H9 (cell line): ENCODE results near the gene DMXL1. TPM values are rescaled to one million over a fixed set of nuclear protein-coding genes. Genes with fewer than 3 reads are reported as not detected.

ENCODE experiments used
- DNase-seq: peaks from one replicate; pipeline ENCODE4 v3.0.0-alpha.2; 2017
- H2AFZ ChIP-seq: one replicate; pipeline ENCODE4 v1.6.1; 2013; ENCODE audit warnings: mild to moderate bottlenecking, low read length, control low read depth, moderate library complexity
- H2AK5ac ChIP-seq: 2 replicates; pipeline ENCODE4 v1.6.1; 2013; ENCODE audit warnings: low read length, control low read depth, mixed read lengths; ENCODE audit not compliant: insufficient read length
- H2BK120ac ChIP-seq: one replicate; pipeline ENCODE4 v1.6.1; 2013; ENCODE audit warnings: low read depth, mild to moderate bottlenecking, low read length, control low read depth, inconsistent platforms; ENCODE audit not compliant: poor library complexity, severe bottlenecking
- H2BK12ac ChIP-seq: 2 replicates; pipeline ENCODE4 v1.6.1; 2013; ENCODE audit warnings: low read length, control low read depth, mixed read lengths, low read depth; ENCODE audit not compliant: insufficient read length
- H2BK15ac ChIP-seq: 2 replicates; pipeline ENCODE4 v1.6.1; 2013; ENCODE audit warnings: low read depth, low read length, control low read depth
- H2BK20ac ChIP-seq: one replicate; pipeline ENCODE4 v1.6.1; 2013; ENCODE audit warnings: low read depth, mild to moderate bottlenecking, low read length, control low read depth, inconsistent platforms; ENCODE audit not compliant: poor library complexity, severe bottlenecking
- H2BK5ac ChIP-seq: 2 replicates; pipeline ENCODE4 v1.6.1; 2013; ENCODE audit warnings: low read length, control low read depth, mixed read lengths; ENCODE audit not compliant: insufficient read length
- H3K14ac ChIP-seq: 2 replicates; pipeline ENCODE4 v1.6.1; 2013; ENCODE audit warnings: low read length, control low read depth; ENCODE audit not compliant: insufficient read depth
- H3K18ac ChIP-seq: 2 replicates; pipeline ENCODE4 v1.6.1; 2013; ENCODE audit warnings: low read depth, mild to moderate bottlenecking, mixed read lengths, low read length, control low read depth; ENCODE audit not compliant: insufficient read length
- H3K23ac ChIP-seq: 2 replicates; pipeline ENCODE4 v1.6.1; 2013; ENCODE audit warnings: low read length, control low read depth, mixed read lengths, low read depth; ENCODE audit not compliant: insufficient read length
- H3K23me2 ChIP-seq: 2 replicates; pipeline ENCODE4 v1.6.1; 2013; ENCODE audit warnings: low read depth, mild to moderate bottlenecking, mixed read lengths, low read length, control low read depth; ENCODE audit not compliant: insufficient read length, poor library complexity, severe bottlenecking
- H3K27ac ChIP-seq: 2 replicates; pipeline ENCODE4 v1.5.1; 2013; ENCODE audit warnings: low read length, control low read depth, mixed read lengths, low read depth; ENCODE audit not compliant: insufficient read length
- H3K27me3 ChIP-seq: 2 replicates; pipeline ENCODE4 v1.6.1; 2013; ENCODE audit warnings: low read length, control low read depth, inconsistent platforms; ENCODE audit not compliant: insufficient read depth
- H3K4ac ChIP-seq: 2 replicates; pipeline ENCODE4 v1.6.1; 2013; ENCODE audit warnings: low read depth, mild to moderate bottlenecking, control low read depth, inconsistent platforms, low read length, moderate library complexity
- H3K4me1 ChIP-seq: 2 replicates; pipeline ENCODE4 v1.6.1; 2013; ENCODE audit warnings: low read length, control low read depth, inconsistent platforms; ENCODE audit not compliant: insufficient read depth
- H3K4me2 ChIP-seq: 2 replicates; pipeline ENCODE4 v1.6.1; 2013; ENCODE audit warnings: low read length, control low read depth, mixed read lengths; ENCODE audit not compliant: insufficient read length, insufficient read depth
- H3K56ac ChIP-seq: 2 replicates; pipeline ENCODE4 v1.6.1; 2013; ENCODE audit warnings: low read depth, mild to moderate bottlenecking, mixed read lengths, low read length, control low read depth; ENCODE audit not compliant: insufficient read length
- H3K79me1 ChIP-seq: 2 replicates; pipeline ENCODE4 v1.6.1; 2013; ENCODE audit warnings: low read depth, mild to moderate bottlenecking, moderate library complexity, low read length, control low read depth, inconsistent platforms; ENCODE audit not compliant: insufficient read depth, poor library complexity, severe bottlenecking
- H3K79me2 ChIP-seq: 2 replicates; pipeline ENCODE4 v1.6.1; 2013; ENCODE audit warnings: low read length, control low read depth, inconsistent platforms; ENCODE audit not compliant: insufficient read depth
- H3K9ac ChIP-seq: 2 replicates; pipeline ENCODE4 v1.6.1; 2013; ENCODE audit warnings: low read length, control low read depth, mixed read lengths; ENCODE audit not compliant: insufficient read length; ENCODE audit errors: extremely low read depth
- H3K9me3 ChIP-seq: one replicate; pipeline ENCODE4 v1.6.1; 2013; ENCODE audit warnings: low read depth, low read length, inconsistent platforms; ENCODE audit not compliant: control insufficient read depth
- H3T11ph ChIP-seq: one replicate; pipeline ENCODE4 v1.6.1; 2013; ENCODE audit warnings: mild to moderate bottlenecking, low read length, control low read depth, inconsistent platforms
- H4K20me1 ChIP-seq: one replicate; pipeline ENCODE4 v1.6.1; 2013; ENCODE audit not compliant: control insufficient read depth, insufficient read length, insufficient read depth
- H4K5ac ChIP-seq: 2 replicates; pipeline ENCODE4 v1.6.1; 2013; ENCODE audit warnings: low read depth, mild to moderate bottlenecking, mixed read lengths, low read length, control low read depth; ENCODE audit not compliant: insufficient read length
- H4K8ac ChIP-seq: replicated peaks from 2 replicates; pipeline ENCODE4 v1.6.1; 2013; ENCODE audit warnings: low read length, control low read depth, mixed read lengths, low read depth; ENCODE audit not compliant: insufficient read length
- H4K91ac ChIP-seq: 2 replicates; pipeline ENCODE4 v1.6.1; 2013; ENCODE audit warnings: low read depth, mild to moderate bottlenecking, moderate library complexity, mixed read lengths, low read length, control low read depth; ENCODE audit not compliant: insufficient read length
- H3K27ac Mint-ChIP-seq, 3 experiments: 2 replicates in 2 of 3; 3 replicates in 1 of 3; pipeline ENCODE4 v1.8.0; 2020 to 2021; ENCODE audit warnings: mixed read lengths in 3 of 3, mild to moderate bottlenecking in 1 of 3, moderate library complexity in 1 of 3
- H3K27me3 Mint-ChIP-seq: 2 replicates; pipeline ENCODE4 v1.8.0; 2021; ENCODE audit warnings: low read depth, mild to moderate bottlenecking, moderate library complexity, mixed read lengths
- H3K36me3 Mint-ChIP-seq, 3 experiments: 2 replicates in 2 of 3; 3 replicates in 1 of 3; pipeline ENCODE4 v1.8.0; 2020 to 2021; ENCODE audit warnings: low read depth in 3 of 3, mixed read lengths in 3 of 3; ENCODE audit not compliant: insufficient read depth in 1 of 3
- H3K4me1 Mint-ChIP-seq, 2 experiments: 2 replicates each; pipeline ENCODE4 v1.8.0; 2020; ENCODE audit warnings: mixed read lengths in 2 of 2
- H3K4me3 Mint-ChIP-seq, 2 experiments: 2 replicates in 1 of 2; 3 replicates in 1 of 2; pipeline ENCODE4 v1.8.0; 2020 to 2021; ENCODE audit warnings: mild to moderate bottlenecking in 2 of 2, mixed read lengths in 2 of 2, moderate library complexity in 1 of 2
- H3K9me3 Mint-ChIP-seq, 2 experiments: 2 replicates in 1 of 2; 3 replicates in 1 of 2; pipeline ENCODE4 v1.8.0; 2020; ENCODE audit warnings: mild to moderate bottlenecking in 2 of 2, mixed read lengths in 2 of 2, moderate library complexity in 1 of 2
- CTCF ChIP-seq: fragments of 200-600 bp; sonication (generic); conservative IDR thresholded peaks from 3 replicates; pipeline ENCODE4 v1.8.0; 2021; ENCODE audit warnings: antibody characterized with exemption, mild to moderate bottlenecking
- whole genome bisulfite sequencing: extraction: QIAGEN DNeasy Blood & Tissue Kit; methylation state at CpG from one replicate; pipeline ENCODE4 v1.1.7; 2013; ENCODE audit warnings: missing lambda C conversion rate, low lambda C conversion rate, mixed read lengths; ENCODE audit not compliant: insufficient read length; ENCODE audit errors: extremely low coverage; 5-methylcytosine and 5-hydroxymethylcytosine counted together
- total RNA-seq: library from RNA; stranded (reverse); gene quantifications from 2 replicates; pipeline ENCODE4 v1.2.1, GENCODE V29; 2021

DMXL1 gene
- total RNA-seq, 1 experiment from 2014 or later: 63.5 TPM

- no peak overlapping the region for H3K14ac ChIP-seq
- H2BK12ac ChIP-seq: no peak overlapping the region
- H3K23ac ChIP-seq: no peak overlapping the region
- no peak for TF ChIP-seq CTCF
- Mint-ChIP-seq H3K27ac (no peak overlapping the region), H3K36me3 (no peaks in the 10 kb centered on the region), H3K4me1 (peaks cover 8 to 11% of the 10 kb centered on the region in 2 experiments), H3K4me3 (no peak overlapping the region), H3K9me3 (no peaks in the 10 kb centered on the region), H3K27me3 (no peaks in the 10 kb centered on the region)
- H3K79me1 ChIP-seq: no peaks in the 10 kb centered on the region
- H4K8ac ChIP-seq: no peak overlapping the region
- no peak for DNase-seq
- no CpG with 5 or more reads among the region's 5 CpGs for WGBS
- no peaks in the 10 kb centered on the region for H3K27me3 ChIP-seq
- H3T11ph ChIP-seq: no peak overlapping the region
- no peak overlapping the region for H3K4me2 ChIP-seq
- H4K91ac ChIP-seq: no peak overlapping the region
- H3K23me2 ChIP-seq: no peaks in the 10 kb centered on the region
- H3K9me3 ChIP-seq: no peaks in the 10 kb centered on the region
- no peak overlapping the region for H2BK15ac ChIP-seq
- H3K56ac ChIP-seq: no peak overlapping the region
- H2BK5ac ChIP-seq: no peak overlapping the region
- no peak overlapping the region for H2AFZ ChIP-seq
- H3K18ac ChIP-seq: no peak overlapping the region
- H4K5ac ChIP-seq: no peak overlapping the region
- no peaks in the 10 kb centered on the region for H3K79me2 ChIP-seq
- H2BK120ac ChIP-seq: no peak overlapping the region
- H3K9ac ChIP-seq: no peak overlapping the region
- H3K27ac ChIP-seq: no peak overlapping the region
- H2BK20ac ChIP-seq: no peak overlapping the region
- no peak overlapping the region for H2AK5ac ChIP-seq
- peaks cover 2% of the 10 kb centered on the region; the same call in 1 of the 2 replicates for H3K4me1 ChIP-seq
- H3K4ac ChIP-seq: no peak overlapping the region
- no peaks in the 10 kb centered on the region for H4K20me1 ChIP-seq
These were observed 214.4 kb downstream of the DMXL1 start for GRCh38 chr5:119285070-119285916.
